ENCODE data around the gene PRDX3.
"Not testable (repeated sequence)": the region's sequence is repeated elsewhere in the genome, so short reads cannot be mapped to it uniquely, and the experiment has no call there.

Gene PRDX3

DNA sequence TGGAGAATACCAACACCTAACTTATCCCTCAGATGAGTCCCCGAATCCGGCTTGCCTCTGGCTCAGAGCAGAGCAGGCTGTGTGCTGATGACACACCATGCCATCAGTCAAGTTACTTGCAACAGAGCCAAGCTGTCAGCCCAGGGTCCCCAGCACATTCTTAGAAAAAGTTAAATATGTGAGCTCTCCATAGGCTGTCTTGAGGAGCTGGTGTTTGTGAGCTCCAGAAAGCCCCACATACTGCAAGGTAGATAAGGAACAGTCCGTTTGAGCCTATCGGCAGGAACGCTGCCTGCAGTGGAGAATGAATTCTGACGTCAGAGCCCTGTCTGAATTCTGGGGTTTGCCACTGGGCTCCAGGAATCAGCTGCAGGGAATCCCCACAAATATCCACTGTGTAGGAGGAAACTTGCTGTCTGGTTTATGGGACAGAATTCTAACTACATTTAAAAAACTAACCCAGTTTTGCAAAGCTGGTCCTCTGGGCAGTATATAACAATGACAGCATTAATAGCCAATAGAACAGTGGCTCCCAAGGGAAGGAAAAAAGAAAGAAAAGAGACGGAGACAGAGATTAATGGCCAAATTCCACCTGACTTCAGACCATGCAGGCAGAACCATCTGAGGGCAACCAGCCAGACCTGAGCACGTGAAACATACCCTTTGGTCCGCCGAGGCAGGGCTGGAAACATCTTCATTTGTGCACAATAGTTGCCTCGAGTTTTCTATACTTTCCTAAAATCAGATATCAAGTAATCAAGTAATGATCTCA lies 16.7 kb downstream of the PRDX3 start:
- no peak for FAIRE-seq

DNA sequence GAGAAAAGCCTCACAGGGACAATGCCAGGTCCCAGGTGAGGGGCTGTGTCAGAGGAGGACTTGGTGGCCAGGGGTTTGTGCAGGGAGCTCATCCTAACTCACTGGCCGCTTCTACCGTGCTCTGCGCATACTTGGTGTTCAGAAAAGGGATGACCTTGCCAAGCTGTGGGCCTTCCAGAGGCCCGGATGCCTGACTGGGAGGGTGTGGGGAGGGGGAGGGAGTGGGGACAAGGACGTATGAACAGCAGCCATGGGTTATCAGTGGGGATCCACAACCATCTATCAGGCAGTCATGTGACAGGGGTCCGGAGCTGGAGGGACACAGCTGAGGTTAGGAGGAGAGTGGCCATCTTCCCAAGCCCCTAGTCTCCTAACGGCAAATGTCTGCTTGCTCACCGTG lies 19.3 kb downstream of the PRDX3 start:
- FAIRE-seq = no peak

DNA sequence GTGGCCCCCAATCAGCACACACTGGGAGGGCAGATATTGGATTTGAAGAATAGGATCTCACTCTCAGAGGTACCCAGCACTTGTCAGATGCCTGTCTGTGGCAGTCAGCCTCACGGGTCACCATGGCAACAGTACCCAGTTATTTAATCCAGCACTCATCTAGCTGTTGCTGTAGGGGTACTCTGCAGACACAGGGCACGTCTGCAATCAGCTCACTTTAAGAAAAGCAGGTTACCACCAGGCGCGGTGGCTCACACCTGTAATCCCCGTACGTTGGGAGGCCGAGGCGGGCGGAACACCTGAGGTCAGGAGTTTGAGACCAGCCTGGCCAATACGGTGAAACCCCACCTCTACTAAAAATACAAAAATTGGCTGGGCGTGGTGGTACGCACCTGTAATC lies 25.0 kb downstream of the PRDX3 start:
- no peak for FAIRE-seq

GRCh38 chr10:119153041-119153440 lies 25.6 kb downstream of the PRDX3 start:
- no peak for FAIRE-seq

DNA sequence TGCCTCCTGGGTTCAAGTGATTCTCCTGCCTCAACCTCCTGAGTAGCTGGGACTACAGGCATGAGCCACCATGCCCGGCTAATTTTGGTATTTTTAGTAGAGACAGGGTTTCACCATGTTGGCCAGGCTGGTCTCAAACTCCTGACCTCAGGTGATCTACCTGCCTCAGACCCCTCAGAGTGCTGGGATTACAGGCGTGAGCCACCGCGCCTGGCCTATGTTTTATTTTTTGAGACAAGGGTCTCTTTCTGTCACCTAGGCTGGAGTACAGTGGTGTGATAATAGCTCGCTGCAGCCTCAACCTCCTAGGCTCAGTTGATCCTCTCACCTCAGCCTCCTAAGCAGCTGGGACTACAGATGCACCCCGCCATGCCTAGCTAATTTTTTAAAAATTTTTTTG lies 27.0 kb downstream of the PRDX3 start:
- not testable (repeated sequence) for FAIRE-seq

DNA sequence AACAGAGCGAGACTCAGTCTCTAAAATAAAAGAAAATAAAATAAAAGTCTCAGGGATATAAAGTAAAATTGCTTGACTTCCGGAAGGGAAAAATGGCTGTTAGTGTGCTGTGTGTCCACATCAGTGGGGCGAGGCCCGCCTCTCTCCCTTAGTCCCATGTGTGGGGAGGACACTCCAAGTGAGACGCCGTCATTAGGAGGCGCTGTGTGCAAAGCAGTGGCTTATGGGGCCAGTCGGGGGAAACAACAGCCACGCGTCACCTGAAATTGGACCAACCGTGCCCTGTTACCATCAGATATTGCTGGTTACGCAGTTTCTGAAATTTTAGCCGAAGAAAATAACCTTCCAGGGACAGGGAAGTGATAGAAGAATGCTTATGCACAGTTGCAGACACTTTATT lies 28.9 kb downstream of the PRDX3 start:
- no peak for FAIRE-seq

DNA sequence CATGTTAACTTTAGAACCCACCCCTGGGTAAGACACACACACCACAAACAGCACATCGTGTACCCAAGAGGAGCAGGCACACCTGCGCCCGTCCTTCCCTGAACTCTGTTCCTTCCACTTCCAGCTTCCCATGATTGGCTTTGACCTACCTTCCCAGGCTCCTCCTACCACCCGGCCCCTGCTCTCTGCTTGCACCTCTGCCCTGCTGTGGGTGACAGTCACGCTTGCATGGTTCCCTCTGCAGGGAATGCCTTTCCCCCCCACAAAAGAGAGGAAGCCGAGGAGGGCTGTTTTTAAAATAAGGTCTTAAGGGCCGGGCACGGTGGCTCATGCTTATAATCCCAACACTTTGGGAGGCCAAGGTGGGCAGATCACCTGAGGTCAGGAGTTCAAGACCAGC lies 29.5 kb downstream of the PRDX3 start:
- no peak for FAIRE-seq

- FAIRE-seq = no peak
Measured at GRCh38 chr10:119143657-119144056, 35.0 kb downstream of the PRDX3 start.

- no peak for FAIRE-seq
Measured at GRCh38 chr10:119140603-119141245, 37.9 kb downstream of the PRDX3 start.

- no peak for FAIRE-seq
Measured at GRCh38 chr10:119139464-119140067, 39.0 kb downstream of the PRDX3 start.

GRCh38 chr10:119138346-119139306 lies 40.0 kb downstream of the PRDX3 start:
- no peak for FAIRE-seq

DNA sequence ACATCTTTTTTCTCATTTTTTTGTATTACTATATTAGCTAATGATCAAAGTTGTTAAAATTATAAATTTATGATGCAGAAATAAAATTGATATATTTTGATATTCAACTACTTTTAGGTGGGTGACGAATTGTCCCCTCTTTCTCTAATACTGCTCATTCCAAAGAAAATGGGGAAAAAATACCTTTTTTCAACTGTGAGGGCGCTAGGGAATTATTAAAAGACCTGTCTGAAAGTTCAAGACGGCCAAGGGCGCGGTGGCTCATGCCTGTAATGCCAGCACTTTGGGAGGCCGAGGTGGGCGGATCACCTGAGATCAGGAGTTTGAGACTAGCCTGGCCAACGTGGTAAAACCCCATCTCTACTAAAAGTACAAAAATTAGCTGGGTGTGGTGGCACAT lies 40.7 kb downstream of the PRDX3 start:
- FAIRE-seq = not testable (repeated sequence)

DNA sequence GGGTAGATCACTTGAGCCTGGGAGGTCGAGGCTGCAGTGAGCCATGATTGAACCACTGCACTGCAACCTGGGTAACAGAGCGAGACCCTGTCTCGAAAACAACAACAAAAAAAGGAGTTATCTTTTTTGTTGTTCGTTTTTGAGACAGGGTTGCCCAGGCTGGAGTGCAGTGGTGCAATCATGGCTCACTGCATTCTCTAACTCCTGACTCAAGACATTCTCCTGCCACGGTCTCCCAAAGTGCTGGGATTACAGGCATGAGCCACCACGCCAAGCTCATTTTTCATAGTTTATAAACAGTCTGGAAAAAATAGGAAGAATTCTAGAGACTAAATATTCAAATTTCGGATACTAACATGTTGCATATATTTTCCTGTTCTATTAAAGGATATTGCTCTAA lies 42.5 kb downstream of the PRDX3 start:
- no peak for FAIRE-seq

- no peak for FAIRE-seq
Measured at GRCh38 chr10:119135513-119135881, 43.1 kb downstream of the PRDX3 start.

DNA sequence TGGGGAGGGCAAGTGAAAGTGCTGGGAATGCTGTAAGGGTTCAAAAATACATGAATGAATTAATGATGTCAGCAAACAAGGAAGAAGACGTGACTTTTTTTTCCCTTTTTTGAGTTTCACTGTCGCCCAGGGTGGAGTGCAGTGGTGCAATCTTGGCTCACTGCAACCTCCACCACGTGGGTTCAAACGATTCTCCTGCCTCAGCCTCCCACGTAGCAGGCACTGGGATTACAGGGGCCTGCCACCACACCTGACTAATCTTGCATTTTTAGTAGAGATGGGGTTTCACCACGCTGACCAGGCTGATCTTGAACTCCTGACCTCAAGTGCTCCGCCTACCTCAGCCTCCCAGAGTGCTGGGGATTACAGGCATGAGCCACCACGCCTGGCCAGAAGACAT lies 44.7 kb downstream of the PRDX3 start:
- FAIRE-seq = no peak

DNA sequence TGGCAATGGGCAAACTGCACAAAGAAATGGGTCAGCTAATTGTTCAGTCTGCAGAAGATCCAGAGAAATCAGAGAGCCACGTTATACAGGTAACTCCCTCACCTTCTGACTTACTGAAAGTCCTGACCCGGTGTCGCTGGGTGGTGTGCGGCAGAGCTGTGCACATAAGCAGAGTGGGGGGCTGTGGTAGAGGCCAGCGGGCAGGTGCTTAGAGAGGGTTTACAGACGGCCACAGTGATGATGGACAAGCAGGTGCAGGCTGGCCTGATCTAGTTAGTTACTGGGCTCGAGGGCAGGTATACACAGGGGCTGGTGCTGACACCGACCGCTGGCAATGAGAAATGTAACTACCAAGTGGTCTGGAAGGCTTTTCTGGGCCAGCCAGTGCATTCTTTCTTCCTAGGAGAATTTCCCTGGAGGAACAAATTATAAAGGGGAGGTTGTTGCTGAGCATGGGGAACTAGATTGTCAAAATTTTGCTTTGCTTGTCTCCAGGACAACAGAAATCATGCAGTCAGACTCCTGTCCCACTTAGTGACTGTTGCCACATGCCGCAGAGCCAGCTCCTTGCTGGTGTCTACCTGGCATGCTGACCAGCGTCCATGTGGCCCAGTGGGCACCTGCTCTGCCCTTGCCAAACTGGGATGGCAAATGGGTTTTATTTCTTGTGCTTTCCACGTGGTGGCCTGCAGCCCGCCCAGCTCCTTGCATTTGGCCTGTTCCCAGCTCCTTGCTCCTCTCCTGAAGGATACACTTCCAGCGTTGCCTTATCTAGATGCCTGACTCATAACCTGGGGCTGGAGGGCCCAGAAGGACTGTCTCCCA lies 45.9 kb downstream of the PRDX3 start:
- FAIRE-seq = no peak

DNA sequence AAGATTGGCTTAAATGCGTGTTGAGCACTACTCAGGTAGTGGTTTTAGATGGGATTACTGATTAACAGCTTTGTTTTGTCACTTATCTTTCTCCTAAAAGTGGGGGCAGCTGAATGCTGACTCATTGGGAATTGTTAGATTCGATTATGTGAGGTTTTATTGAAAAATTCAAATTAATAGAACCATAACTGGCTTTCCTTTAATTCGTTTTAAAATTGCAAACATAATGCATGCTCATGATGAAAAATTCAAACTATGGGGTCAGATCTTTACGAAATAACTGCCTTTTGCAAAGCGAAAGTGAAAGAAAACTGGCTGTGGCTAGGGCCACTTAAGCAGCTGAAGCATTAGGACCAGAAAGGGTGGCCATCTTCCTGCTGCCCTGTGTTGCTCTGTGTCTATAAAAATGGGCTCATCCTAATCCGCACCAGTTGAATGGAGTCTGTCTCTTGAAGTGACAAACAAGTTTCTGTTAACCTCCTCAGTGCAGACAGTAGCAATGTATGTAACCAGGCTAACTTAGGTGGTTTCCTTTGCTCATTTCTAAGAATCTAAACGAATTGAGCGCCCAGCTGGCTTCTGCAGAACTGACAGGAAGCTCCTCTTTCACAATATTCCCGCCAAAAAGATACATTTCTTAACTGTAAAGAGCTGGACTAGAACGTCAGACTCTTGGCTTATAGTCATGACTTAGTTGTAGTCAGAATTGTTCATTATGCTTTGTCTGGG lies 46.9 kb downstream of the PRDX3 start:
- FAIRE-seq = no peak

- FAIRE-seq = no peak
Measured at GRCh38 chr10:119129721-119130120, 48.9 kb downstream of the PRDX3 start.

GRCh38 chr10:119125942-119126341 lies 52.7 kb downstream of the PRDX3 start:
- no peak for FAIRE-seq

GRCh38 chr10:119120875-119121274 lies 57.7 kb downstream of the PRDX3 start:
- FAIRE-seq = no peak

GRCh38 chr10:119120413-119120867 lies 58.2 kb downstream of the PRDX3 start:
- no peak for FAIRE-seq
